Astrocyte (in vitro differentiated cells and primary cell): ENCODE results near the gene PRKCE. TPM values are rescaled to one million over a fixed set of nuclear protein-coding genes. Genes with fewer than 3 reads are reported as not detected.
A peak's percentile ranks its signal among the peaks of the same experiment; 100 is the strongest.
"Not testable (repeated sequence)": the region's sequence is repeated elsewhere in the genome, so short reads cannot be mapped to it uniquely, and the experiment has no call there.

Source experiments
- DNase-seq: peaks from one replicate; pipeline ENCODE4 v3.0.0-alpha.2; 2010; ENCODE audit warnings: low read depth
- FAIRE-seq: peaks from 2 replicates; lab custom pipeline; 2011; peaks lifted over from hg19 to GRCh38; lab: Jason Lieb, UNC
- H2AFZ ChIP-seq: 2 replicates; pipeline ENCODE4 v1.6.0; 2012; ENCODE audit warnings: low read depth, low read length, inconsistent platforms
- H3K27ac ChIP-seq: 2 replicates; pipeline ENCODE4 v1.5.1; 2011; ENCODE audit warnings: low read depth, low read length, inconsistent platforms
- H3K27me3 ChIP-seq: 2 replicates; pipeline ENCODE4 v1.6.0; 2011; ENCODE audit warnings: low read length, inconsistent platforms; ENCODE audit not compliant: insufficient read depth
- H3K36me3 ChIP-seq: 2 replicates; pipeline ENCODE4 v1.5.1; 2011; ENCODE audit warnings: low read length, inconsistent platforms; ENCODE audit not compliant: insufficient read depth
- H3K4me1 ChIP-seq: 2 replicates; pipeline ENCODE4 v1.5.1; 2011; ENCODE audit warnings: low read length, inconsistent platforms; ENCODE audit not compliant: insufficient read depth
- H3K4me2 ChIP-seq: 2 replicates; pipeline ENCODE4 v1.6.0; 2012; ENCODE audit warnings: low read length, inconsistent platforms
- H3K4me3 ChIP-seq: 2 replicates; pipeline ENCODE4 v1.5.1; 2011; ENCODE audit warnings: low read depth, mild to moderate bottlenecking, low read length, inconsistent platforms; ENCODE audit not compliant: insufficient read depth
- H3K79me2 ChIP-seq: 2 replicates; pipeline ENCODE4 v1.6.0; 2012; ENCODE audit warnings: mild to moderate bottlenecking, low read length, inconsistent platforms; ENCODE audit not compliant: insufficient read depth
- H3K9ac ChIP-seq: 2 replicates; pipeline ENCODE4 v1.6.0; 2012; ENCODE audit warnings: mild to moderate bottlenecking, low read length, inconsistent platforms
- H3K9me3 ChIP-seq: 2 replicates; pipeline ENCODE4 v1.5.1; 2012; ENCODE audit warnings: low read depth, mild to moderate bottlenecking, low read length, inconsistent platforms; ENCODE audit not compliant: insufficient read depth
- H4K20me1 ChIP-seq: 2 replicates; pipeline ENCODE4 v1.6.0; 2012; ENCODE audit warnings: low read length, inconsistent platforms; ENCODE audit not compliant: insufficient read depth
- H3K27ac Mint-ChIP-seq: one replicate; pipeline ENCODE4 v1.8.0; 2021; ENCODE audit warnings: mild to moderate bottlenecking, mixed read lengths; ENCODE audit not compliant: unreplicated experiment
- H3K27me3 Mint-ChIP-seq: one replicate; pipeline ENCODE4 v1.8.0; 2021; ENCODE audit warnings: low read depth, mixed read lengths; ENCODE audit not compliant: unreplicated experiment
- H3K36me3 Mint-ChIP-seq: one replicate; pipeline ENCODE4 v1.8.0; 2021; ENCODE audit warnings: low read depth, mixed read lengths; ENCODE audit not compliant: unreplicated experiment
- H3K4me1 Mint-ChIP-seq: one replicate; pipeline ENCODE4 v1.8.0; 2021; ENCODE audit warnings: low read depth, mixed read lengths; ENCODE audit not compliant: unreplicated experiment
- H3K4me3 Mint-ChIP-seq: one replicate; pipeline ENCODE4 v1.8.0; 2021; ENCODE audit warnings: mild to moderate bottlenecking, moderate library complexity, mixed read lengths; ENCODE audit not compliant: unreplicated experiment
- H3K9me3 Mint-ChIP-seq: one replicate; pipeline ENCODE4 v1.8.0; 2021; ENCODE audit warnings: mild to moderate bottlenecking, mixed read lengths; ENCODE audit not compliant: unreplicated experiment
- CTCF ChIP-seq: IDR thresholded peaks from 2 replicates; pipeline ENCODE4 v1.5.1; 2011; ENCODE audit warnings: low read depth, mild to moderate bottlenecking, inconsistent platforms, low read length, moderate library complexity; ENCODE audit not compliant: insufficient read depth
- EZH2 ChIP-seq: IDR thresholded peaks from 2 replicates; pipeline ENCODE4 v1.6.1; 2012; ENCODE audit warnings: mild to moderate bottlenecking, low read length, inconsistent platforms; ENCODE audit not compliant: insufficient read depth
- total RNA-seq: library from RNA; stranded (reverse); gene quantifications from 2 replicates; pipeline ENCODE4 v1.2.1, GENCODE V29; 2021

PRKCE gene
- total RNA-seq, 1 donor from 2014 or later: 12.8 TPM

GRCh38 chr2:46213906-46214305, 562.4 kb downstream of the PRKCE start:
- no peaks in the 10 kb centered on the region for H3K27me3 Mint-ChIP-seq
- H3K36me3 Mint-ChIP-seq: no peaks in the 10 kb centered on the region
- no peaks in the 10 kb centered on the region for H4K20me1 ChIP-seq
- no peak for FAIRE-seq
- H3K27ac ChIP-seq: no peak overlapping the region
- no peak for DNase-seq
- H3K27me3 ChIP-seq: no peaks in the 10 kb centered on the region
- TF ChIP-seq CTCF (no peak), EZH2 (no peak)
- H2AFZ ChIP-seq: no peak overlapping the region
- H3K4me3 Mint-ChIP-seq: no peak overlapping the region
- no peaks in the 10 kb centered on the region for H3K9me3 ChIP-seq
- H3K4me1 ChIP-seq: peaks cover 6% of the 10 kb centered on the region
- H3K9ac ChIP-seq: no peak overlapping the region
- peaks cover 24% of the 10 kb centered on the region for H3K9me3 Mint-ChIP-seq
- no peaks in the 10 kb centered on the region for H3K79me2 ChIP-seq
- H3K4me1 Mint-ChIP-seq: no peaks in the 10 kb centered on the region
- H3K36me3 ChIP-seq: no peaks in the 10 kb centered on the region
- no peak overlapping the region for H3K4me3 ChIP-seq
- no peak overlapping the region for H3K4me2 ChIP-seq
- H3K27ac Mint-ChIP-seq: no peak overlapping the region

GRCh38 chr2:46216213-46216612, 564.7 kb downstream of the PRKCE start:
- no peaks in the 10 kb centered on the region for H3K36me3 Mint-ChIP-seq

GRCh38 chr2:46223514-46223913, 572.0 kb downstream of the PRKCE start:
- not testable (repeated sequence) for H3K9me3 ChIP-seq, H4K20me1 ChIP-seq, H3K9ac ChIP-seq, H3K27ac Mint-ChIP-seq, H3K36me3 Mint-ChIP-seq, H3K27me3 ChIP-seq, DNase-seq, H3K4me2 ChIP-seq, H3K4me1 Mint-ChIP-seq, H3K4me3 ChIP-seq, H3K4me3 Mint-ChIP-seq, H2AFZ ChIP-seq, H3K79me2 ChIP-seq, H3K36me3 ChIP-seq, H3K27ac ChIP-seq
- H3K4me1 ChIP-seq: peaks cover 10% of the 10 kb centered on the region
- FAIRE-seq: peak; percentile 65
- H3K27me3 Mint-ChIP-seq: peaks cover 18% of the 10 kb centered on the region
- peaks cover 19% of the 10 kb centered on the region for H3K9me3 Mint-ChIP-seq

More at GRCh38 chr2:46216213-46216612, 564.7 kb downstream of the PRKCE start:
- TF ChIP-seq EZH2: no peak
- TF ChIP-seq CTCF: no peak
- Histone ChIP-seq H3K4me3 (no peak overlapping the region), H3K4me2 (no peak overlapping the region), H3K4me1 (peaks cover 6% of the 10 kb centered on the region), H2AFZ (no peak overlapping the region), H3K9ac (no peak overlapping the region), H3K36me3 (no peaks in the 10 kb centered on the region), H4K20me1 (no peaks in the 10 kb centered on the region), H3K79me2 (no peaks in the 10 kb centered on the region), H3K9me3 (no peaks in the 10 kb centered on the region), H3K27me3 (no peaks in the 10 kb centered on the region), H3K27ac (peak overlapping the region; percentile 44)
- peaks cover 26% of the 10 kb centered on the region for H3K9me3 Mint-ChIP-seq
- peak; percentile 88 for DNase-seq
- H3K4me1 Mint-ChIP-seq: no peaks in the 10 kb centered on the region
- H3K27ac Mint-ChIP-seq: no peak overlapping the region
- H3K27me3 Mint-ChIP-seq: peaks cover 9% of the 10 kb centered on the region
- FAIRE-seq: peak; percentile 87
- H3K4me3 Mint-ChIP-seq: no peak overlapping the region
